Measurements from ENCODE around the gene SPINT2.

DNA sequence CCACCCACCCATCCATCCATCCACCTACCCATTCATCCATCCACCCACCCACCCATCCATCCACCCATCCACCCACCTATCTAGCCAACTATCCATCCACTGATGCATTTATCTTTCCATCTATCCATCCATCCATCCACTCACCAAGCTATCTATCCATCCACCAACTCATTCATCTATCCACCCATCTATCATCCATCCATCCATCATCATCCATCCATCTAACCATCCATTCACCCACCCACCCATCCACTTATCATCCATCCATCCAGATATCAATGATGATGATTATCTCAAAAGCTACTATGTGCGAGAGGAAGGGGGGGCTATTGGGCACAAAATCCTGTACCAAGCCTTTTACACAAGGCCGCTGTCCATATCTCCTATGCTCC, 45.9 kb downstream of the SPINT2 start:
- TF ChIP-seq EZH2 (IDR thresholded peaks at IDR 0.05; ENCODE audit: borderline replicate concordance, low read depth, low read length, poor library complexity, severe bottlenecking): no peak
- TF ChIP-seq, protein P1, sequence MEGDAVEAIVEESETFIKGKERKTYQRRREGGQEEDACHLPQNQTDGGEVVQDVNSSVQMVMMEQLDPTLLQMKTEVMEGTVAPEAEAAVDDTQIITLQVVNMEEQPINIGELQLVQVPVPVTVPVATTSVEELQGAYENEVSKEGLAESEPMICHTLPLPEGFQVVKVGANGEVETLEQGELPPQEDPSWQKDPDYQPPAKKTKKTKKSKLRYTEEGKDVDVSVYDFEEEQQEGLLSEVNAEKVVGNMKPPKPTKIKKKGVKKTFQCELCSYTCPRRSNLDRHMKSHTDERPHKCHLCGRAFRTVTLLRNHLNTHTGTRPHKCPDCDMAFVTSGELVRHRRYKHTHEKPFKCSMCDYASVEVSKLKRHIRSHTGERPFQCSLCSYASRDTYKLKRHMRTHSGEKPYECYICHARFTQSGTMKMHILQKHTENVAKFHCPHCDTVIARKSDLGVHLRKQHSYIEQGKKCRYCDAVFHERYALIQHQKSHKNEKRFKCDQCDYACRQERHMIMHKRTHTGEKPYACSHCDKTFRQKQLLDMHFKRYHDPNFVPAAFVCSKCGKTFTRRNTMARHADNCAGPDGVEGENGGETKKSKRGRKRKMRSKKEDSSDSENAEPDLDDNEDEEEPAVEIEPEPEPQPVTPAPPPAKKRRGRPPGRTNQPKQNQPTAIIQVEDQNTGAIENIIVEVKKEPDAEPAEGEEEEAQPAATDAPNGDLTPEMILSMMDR (conservative IDR thresholded peaks at IDR 0.05; ENCODE audit: low read depth, low read length): no peak

Measured in A673 (cell line).